WTC11 (cell line): ENCODE results near the gene ABCC6.

ENCODE experiments used
- CTCF ChIP-seq: fragments of 200-600 bp; IDR thresholded peaks from 2 replicates; pipeline ENCODE4 v1.8.0; 2022; ENCODE audit warnings: antibody characterized with exemption
- SP1 ChIP-seq: sonication (generic); formaldehyde crosslinking; conservative IDR thresholded peaks from 2 replicates; pipeline ENCODE4 v1.8.1; 2022; ENCODE audit warnings: missing genetic modification reagents
- TCF7 ChIP-seq: sonication (generic); formaldehyde crosslinking; IDR thresholded peaks from 2 replicates; pipeline ENCODE4 v1.8.0; 2022; ENCODE audit warnings: mild to moderate bottlenecking, low read depth, missing genetic modification reagents, moderate library complexity
- TEAD4 ChIP-seq: sonication (generic); formaldehyde crosslinking; IDR thresholded peaks from 2 replicates; pipeline ENCODE4 v1.8.0; 2022; ENCODE audit warnings: mild to moderate bottlenecking, missing genetic modification reagents
- ZBTB21 ChIP-seq: sonication (generic); formaldehyde crosslinking; IDR thresholded peaks from 2 replicates; pipeline ENCODE4 v1.8.1; 2023; ENCODE audit warnings: mild to moderate bottlenecking, missing genetic modification reagents, borderline replicate concordance
- ZNF138 ChIP-seq: sonication (generic); formaldehyde crosslinking; conservative IDR thresholded peaks from 2 replicates; pipeline ENCODE4 v1.8.1; 2022; ENCODE audit warnings: mild to moderate bottlenecking, moderate library complexity, missing genetic modification reagents
- TF ChIP-seq, protein P1 (sequence below): sonication (generic); formaldehyde crosslinking; IDR thresholded peaks from 2 replicates; pipeline ENCODE4 v1.8.0; 2022; ENCODE audit warnings: mild to moderate bottlenecking, missing genetic modification reagents
- TF ChIP-seq, protein P2 (sequence below): sonication (generic); formaldehyde crosslinking; conservative IDR thresholded peaks from 2 replicates; pipeline ENCODE4 v1.8.1; 2023; ENCODE audit warnings: mild to moderate bottlenecking, low read depth, missing genetic modification reagents, moderate library complexity
- TF ChIP-seq, protein P3 (sequence below): fragments of 250-450 bp; sonication (Bioruptor Pico); IDR thresholded peaks from 2 replicates; pipeline ENCODE4 v2.1.2; 2022; ENCODE audit warnings: mild to moderate bottlenecking, moderate library complexity
- TF ChIP-seq, protein P4 (sequence below): sonication (generic); formaldehyde crosslinking; IDR thresholded peaks from 2 replicates; pipeline ENCODE4 v1.8.1; 2022; ENCODE audit warnings: mild to moderate bottlenecking, moderate library complexity, missing genetic modification reagents
- TF ChIP-seq, protein P5 (sequence below): sonication (generic); formaldehyde crosslinking; IDR thresholded peaks from 2 replicates; pipeline ENCODE4 v1.8.0; 2022; ENCODE audit warnings: mild to moderate bottlenecking, missing genetic modification reagents
- TF ChIP-seq, protein P6 (sequence below): sonication (generic); formaldehyde crosslinking; IDR thresholded peaks from 2 replicates; pipeline ENCODE4 v1.8.1; 2023; ENCODE audit warnings: mild to moderate bottlenecking, moderate library complexity, missing genetic modification reagents

DNA sequence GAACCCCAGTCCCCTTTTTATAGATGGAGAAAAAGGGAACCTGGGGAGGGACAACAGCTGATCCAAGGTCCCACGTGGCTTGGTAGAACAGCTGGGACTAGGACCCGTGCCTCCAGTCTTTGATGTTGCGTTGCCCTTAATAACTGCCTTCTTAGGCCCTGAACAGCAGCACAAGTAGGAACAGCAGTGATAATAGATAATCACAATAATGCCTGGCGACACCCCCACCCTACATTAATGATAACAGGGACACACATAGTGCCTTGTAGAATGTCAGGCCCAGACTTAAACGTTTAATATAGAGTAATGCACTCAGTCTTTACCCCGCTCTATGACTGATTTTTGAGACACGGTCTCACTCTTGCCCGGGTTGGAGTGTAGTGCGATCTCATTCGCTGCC, 96.4 kb downstream of the ABCC6 start:
- no peak for TF ChIP-seq CTCF
- TF ChIP-seq, protein P1, sequence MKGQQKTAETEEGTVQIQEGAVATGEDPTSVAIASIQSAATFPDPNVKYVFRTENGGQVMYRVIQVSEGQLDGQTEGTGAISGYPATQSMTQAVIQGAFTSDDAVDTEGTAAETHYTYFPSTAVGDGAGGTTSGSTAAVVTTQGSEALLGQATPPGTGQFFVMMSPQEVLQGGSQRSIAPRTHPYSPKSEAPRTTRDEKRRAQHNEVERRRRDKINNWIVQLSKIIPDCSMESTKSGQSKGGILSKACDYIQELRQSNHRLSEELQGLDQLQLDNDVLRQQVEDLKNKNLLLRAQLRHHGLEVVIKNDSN (CRISPR knock-in tag), result no peak
- no peak for TF ChIP-seq ZNF138
- no peak for TF ChIP-seq SP1 (CRISPR knock-in tag)
- TF ChIP-seq, protein P2, sequence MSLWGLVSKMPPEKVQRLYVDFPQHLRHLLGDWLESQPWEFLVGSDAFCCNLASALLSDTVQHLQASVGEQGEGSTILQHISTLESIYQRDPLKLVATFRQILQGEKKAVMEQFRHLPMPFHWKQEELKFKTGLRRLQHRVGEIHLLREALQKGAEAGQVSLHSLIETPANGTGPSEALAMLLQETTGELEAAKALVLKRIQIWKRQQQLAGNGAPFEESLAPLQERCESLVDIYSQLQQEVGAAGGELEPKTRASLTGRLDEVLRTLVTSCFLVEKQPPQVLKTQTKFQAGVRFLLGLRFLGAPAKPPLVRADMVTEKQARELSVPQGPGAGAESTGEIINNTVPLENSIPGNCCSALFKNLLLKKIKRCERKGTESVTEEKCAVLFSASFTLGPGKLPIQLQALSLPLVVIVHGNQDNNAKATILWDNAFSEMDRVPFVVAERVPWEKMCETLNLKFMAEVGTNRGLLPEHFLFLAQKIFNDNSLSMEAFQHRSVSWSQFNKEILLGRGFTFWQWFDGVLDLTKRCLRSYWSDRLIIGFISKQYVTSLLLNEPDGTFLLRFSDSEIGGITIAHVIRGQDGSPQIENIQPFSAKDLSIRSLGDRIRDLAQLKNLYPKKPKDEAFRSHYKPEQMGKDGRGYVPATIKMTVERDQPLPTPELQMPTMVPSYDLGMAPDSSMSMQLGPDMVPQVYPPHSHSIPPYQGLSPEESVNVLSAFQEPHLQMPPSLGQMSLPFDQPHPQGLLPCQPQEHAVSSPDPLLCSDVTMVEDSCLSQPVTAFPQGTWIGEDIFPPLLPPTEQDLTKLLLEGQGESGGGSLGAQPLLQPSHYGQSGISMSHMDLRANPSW (CRISPR knock-in tag), result no peak
- TF ChIP-seq TEAD4 (CRISPR knock-in tag), result no peak
- TF ChIP-seq, protein P3, sequence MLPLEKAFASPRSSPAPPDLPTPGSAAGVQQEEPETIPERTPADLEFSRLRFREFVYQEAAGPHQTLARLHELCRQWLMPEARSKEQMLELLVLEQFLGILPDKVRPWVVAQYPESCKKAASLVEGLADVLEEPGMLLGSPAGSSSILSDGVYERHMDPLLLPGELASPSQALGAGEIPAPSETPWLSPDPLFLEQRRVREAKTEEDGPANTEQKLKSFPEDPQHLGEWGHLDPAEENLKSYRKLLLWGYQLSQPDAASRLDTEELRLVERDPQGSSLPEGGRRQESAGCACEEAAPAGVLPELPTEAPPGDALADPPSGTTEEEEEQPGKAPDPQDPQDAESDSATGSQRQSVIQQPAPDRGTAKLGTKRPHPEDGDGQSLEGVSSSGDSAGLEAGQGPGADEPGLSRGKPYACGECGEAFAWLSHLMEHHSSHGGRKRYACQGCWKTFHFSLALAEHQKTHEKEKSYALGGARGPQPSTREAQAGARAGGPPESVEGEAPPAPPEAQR, result no peak
- TF ChIP-seq, protein P4, sequence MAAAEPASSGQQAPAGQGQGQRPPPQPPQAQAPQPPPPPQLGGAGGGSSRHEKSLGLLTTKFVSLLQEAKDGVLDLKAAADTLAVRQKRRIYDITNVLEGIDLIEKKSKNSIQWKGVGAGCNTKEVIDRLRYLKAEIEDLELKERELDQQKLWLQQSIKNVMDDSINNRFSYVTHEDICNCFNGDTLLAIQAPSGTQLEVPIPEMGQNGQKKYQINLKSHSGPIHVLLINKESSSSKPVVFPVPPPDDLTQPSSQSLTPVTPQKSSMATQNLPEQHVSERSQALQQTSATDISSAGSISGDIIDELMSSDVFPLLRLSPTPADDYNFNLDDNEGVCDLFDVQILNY (CRISPR knock-in tag), result no peak
- TF ChIP-seq ZBTB21 (CRISPR knock-in tag), result no peak
- TF ChIP-seq, protein P5, sequence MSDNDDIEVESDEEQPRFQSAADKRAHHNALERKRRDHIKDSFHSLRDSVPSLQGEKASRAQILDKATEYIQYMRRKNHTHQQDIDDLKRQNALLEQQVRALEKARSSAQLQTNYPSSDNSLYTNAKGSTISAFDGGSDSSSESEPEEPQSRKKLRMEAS (CRISPR knock-in tag), result no peak
- TF ChIP-seq, protein P6, sequence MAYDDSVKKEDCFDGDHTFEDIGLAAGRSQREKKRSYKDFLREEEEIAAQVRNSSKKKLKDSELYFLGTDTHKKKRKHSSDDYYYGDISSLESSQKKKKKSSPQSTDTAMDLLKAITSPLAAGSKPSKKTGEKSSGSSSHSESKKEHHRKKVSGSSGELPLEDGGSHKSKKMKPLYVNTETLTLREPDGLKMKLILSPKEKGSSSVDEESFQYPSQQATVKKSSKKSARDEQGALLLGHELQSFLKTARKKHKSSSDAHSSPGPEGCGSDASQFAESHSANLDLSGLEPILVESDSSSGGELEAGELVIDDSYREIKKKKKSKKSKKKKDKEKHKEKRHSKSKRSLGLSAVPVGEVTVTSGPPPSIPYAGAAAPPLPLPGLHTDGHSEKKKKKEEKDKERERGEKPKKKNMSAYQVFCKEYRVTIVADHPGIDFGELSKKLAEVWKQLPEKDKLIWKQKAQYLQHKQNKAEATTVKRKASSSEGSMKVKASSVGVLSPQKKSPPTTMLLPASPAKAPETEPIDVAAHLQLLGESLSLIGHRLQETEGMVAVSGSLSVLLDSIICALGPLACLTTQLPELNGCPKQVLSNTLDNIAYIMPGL, result no peak
- TF ChIP-seq TCF7 (CRISPR knock-in tag), result no peak
